GM12878 (cell line): ENCODE data around the gene XRRA1. TPM values are rescaled to one million over a fixed set of nuclear protein-coding genes. Genes with fewer than 3 reads are reported as not detected.

Source experiments
- EZH2 ChIP-seq: IDR thresholded peaks from 2 replicates; pipeline ENCODE4 v1.6.1; 2012; ENCODE audit warnings: low read depth, mild to moderate bottlenecking, control low read depth, inconsistent platforms, low read length, borderline replicate concordance; ENCODE audit not compliant: control insufficient read depth
- IKZF1 ChIP-seq: fragments of 450-650 bp; conservative IDR thresholded peaks from 2 replicates; pipeline ENCODE4 v1.6.1; 2017; ENCODE audit warnings: antibody characterized with exemption, mild to moderate bottlenecking
- NFIC ChIP-seq: IDR thresholded peaks from 2 replicates; pipeline ENCODE4 v1.6.1; 2012; ENCODE audit warnings: low read depth, mild to moderate bottlenecking, inconsistent platforms, low read length, moderate library complexity
- NR2C1 ChIP-seq: fragments of 450-650 bp; IDR thresholded peaks from 2 replicates; pipeline ENCODE4 v1.6.1; 2017; ENCODE audit warnings: antibody characterized with exemption, mild to moderate bottlenecking, moderate library complexity
- RAD51 ChIP-seq: fragments of 450-650 bp; IDR thresholded peaks from 2 replicates; pipeline ENCODE4 v1.6.1; 2016; ENCODE audit warnings: moderate library complexity, mild to moderate bottlenecking, inconsistent platforms
- SP1 ChIP-seq: IDR thresholded peaks from one replicate; pipeline ENCODE4 v1.6.1; 2011; ENCODE audit warnings: low read depth, low read length
- polyA plus RNA-seq, 11 experiments: library from polyadenylated mRNA; depleted of rRNA in 4 of 11; unstranded in 6 of 11; stranded (reverse) in 5 of 11; fragments of >200 nt; fragmentation: Nextera tagmentation in 4 of 11; fragmentation: Illumina TruSeq in 1 of 11; extraction: Ambion mirVana in 4 of 11; extraction: Trizol in 1 of 11; gene quantifications; 1 replicate in 1 of 11; 2 replicates in 10 of 11; pipeline versions ENCODE4 v1.2.1 to v1.2.3, GENCODE V29; 2011 to 2016; ENCODE audit warnings: inconsistent platforms in 2 of 11, missing spikeins in 2 of 11, low read depth in 1 of 11
- total RNA-seq, 4 experiments: library from RNA; depleted of rRNA in 3 of 4; stranded (reverse); fragments of >200 nt in 3 of 4; fragmentation: Illumina TruSeq in 1 of 4; extraction: Trizol in 1 of 4; gene quantifications; 2 replicates each; pipeline versions ENCODE4 v1.2.1 to v1.2.3, GENCODE V29; 2013 to 2021
- TF ChIP-seq, protein P1 (sequence below): fragments of 450-650 bp; formaldehyde crosslinking; IDR thresholded peaks from 2 replicates; pipeline ENCODE4 v1.4.0; 2020; ENCODE audit warnings: mild to moderate bottlenecking, moderate library complexity
- TF ChIP-seq, protein P2 (sequence below): IDR thresholded peaks from 2 replicates; pipeline ENCODE4 v1.6.1; 2011; ENCODE audit warnings: low read depth, low read length, improper control_type of control experiment, borderline replicate concordance
- TF ChIP-seq, protein P3 (sequence below): fragments of 450-650 bp; IDR thresholded peaks from 2 replicates; pipeline ENCODE4 v1.6.1; 2016; ENCODE audit warnings: mild to moderate bottlenecking

XRRA1 gene
- total and polyA plus RNA-seq, 10 of the 15 experiments (the other 5 are each of a cell fraction or from before 2014, with no cell fraction given), result 2.5 to 8.8 (median 4.6) TPM

DNA sequence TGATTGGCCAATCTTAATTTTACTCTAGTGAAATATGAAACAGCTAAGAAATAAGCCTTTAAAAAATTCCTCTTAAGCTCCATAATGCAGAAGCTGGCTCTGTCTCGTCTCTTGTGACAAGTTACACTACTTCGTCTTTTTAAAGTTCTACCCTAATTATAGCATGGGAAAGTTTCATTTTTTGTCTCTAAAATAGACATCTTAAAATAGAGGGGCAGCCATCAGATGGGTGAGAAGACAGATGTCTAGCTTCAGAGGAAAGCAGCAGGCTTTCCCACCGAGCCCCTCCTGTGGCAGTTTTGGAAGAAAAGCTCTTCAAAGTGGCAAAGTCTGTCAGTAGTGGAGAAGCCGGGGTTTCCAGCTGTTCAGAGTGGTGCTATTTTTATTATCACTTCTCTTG is 39.5 kb downstream of the XRRA1 start (continued):
- TF ChIP-seq, protein P1, sequence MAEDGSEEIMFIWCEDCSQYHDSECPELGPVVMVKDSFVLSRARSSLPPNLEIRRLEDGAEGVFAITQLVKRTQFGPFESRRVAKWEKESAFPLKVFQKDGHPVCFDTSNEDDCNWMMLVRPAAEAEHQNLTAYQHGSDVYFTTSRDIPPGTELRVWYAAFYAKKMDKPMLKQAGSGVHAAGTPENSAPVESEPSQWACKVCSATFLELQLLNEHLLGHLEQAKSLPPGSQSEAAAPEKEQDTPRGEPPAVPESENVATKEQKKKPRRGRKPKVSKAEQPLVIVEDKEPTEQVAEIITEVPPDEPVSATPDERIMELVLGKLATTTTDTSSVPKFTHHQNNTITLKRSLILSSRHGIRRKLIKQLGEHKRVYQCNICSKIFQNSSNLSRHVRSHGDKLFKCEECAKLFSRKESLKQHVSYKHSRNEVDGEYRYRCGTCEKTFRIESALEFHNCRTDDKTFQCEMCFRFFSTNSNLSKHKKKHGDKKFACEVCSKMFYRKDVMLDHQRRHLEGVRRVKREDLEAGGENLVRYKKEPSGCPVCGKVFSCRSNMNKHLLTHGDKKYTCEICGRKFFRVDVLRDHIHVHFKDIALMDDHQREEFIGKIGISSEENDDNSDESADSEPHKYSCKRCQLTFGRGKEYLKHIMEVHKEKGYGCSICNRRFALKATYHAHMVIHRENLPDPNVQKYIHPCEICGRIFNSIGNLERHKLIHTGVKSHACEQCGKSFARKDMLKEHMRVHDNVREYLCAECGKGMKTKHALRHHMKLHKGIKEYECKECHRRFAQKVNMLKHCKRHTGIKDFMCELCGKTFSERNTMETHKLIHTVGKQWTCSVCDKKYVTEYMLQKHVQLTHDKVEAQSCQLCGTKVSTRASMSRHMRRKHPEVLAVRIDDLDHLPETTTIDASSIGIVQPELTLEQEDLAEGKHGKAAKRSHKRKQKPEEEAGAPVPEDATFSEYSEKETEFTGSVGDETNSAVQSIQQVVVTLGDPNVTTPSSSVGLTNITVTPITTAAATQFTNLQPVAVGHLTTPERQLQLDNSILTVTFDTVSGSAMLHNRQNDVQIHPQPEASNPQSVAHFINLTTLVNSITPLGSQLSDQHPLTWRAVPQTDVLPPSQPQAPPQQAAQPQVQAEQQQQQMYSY (CRISPR knock-in tag), result no peak
- TF ChIP-seq SP1, result no peak
- TF ChIP-seq, protein P2, sequence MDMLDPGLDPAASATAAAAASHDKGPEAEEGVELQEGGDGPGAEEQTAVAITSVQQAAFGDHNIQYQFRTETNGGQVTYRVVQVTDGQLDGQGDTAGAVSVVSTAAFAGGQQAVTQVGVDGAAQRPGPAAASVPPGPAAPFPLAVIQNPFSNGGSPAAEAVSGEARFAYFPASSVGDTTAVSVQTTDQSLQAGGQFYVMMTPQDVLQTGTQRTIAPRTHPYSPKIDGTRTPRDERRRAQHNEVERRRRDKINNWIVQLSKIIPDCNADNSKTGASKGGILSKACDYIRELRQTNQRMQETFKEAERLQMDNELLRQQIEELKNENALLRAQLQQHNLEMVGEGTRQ, result no peak
- TF ChIP-seq NFIC, result peak; percentile 48
- no peak for TF ChIP-seq RAD51
- TF ChIP-seq, protein P3, sequence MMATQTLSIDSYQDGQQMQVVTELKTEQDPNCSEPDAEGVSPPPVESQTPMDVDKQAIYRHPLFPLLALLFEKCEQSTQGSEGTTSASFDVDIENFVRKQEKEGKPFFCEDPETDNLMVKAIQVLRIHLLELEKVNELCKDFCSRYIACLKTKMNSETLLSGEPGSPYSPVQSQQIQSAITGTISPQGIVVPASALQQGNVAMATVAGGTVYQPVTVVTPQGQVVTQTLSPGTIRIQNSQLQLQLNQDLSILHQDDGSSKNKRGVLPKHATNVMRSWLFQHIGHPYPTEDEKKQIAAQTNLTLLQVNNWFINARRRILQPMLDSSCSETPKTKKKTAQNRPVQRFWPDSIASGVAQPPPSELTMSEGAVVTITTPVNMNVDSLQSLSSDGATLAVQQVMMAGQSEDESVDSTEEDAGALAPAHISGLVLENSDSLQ, result no peak
- TF ChIP-seq IKZF1, result no peak
- TF ChIP-seq EZH2, result no peak
- TF ChIP-seq NR2C1, result no peak
